NCI-H2081 (cell line): ENCODE results near the gene ZNF830.
A peak's percentile ranks its signal among the peaks of the same experiment; 100 is the strongest.
"Not testable (repeated sequence)": the region's sequence is repeated elsewhere in the genome, so short reads cannot be mapped to it uniquely, and the experiment has no call there.

Source experiments
- DNase-seq, 2 experiments: peaks; one replicate each; lab custom pipeline; 2025; lab: John Stamatoyannopoulos, UW

ZNF830 gene

DNA sequence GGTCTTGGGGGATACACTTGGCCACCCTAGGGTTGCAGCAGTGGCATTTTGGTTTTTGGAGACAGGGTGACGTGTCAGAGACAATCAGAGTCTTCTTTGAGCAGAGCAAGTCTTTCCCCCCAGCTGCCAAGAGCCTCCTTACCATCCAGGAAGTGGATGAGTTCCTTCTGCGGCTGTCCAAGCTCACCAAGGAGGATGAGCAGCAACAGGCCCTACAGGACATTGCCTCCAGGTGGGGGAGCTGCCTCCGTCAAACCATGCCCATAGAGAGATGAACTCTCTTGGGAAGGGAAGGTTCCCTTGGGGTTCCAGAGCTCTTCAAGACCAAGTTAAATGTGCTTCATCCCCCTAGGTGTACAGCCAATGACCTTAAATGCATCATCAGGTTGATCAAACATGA is 30.3 kb downstream of the ZNF830 start:
- DNase-seq = no peak

DNA sequence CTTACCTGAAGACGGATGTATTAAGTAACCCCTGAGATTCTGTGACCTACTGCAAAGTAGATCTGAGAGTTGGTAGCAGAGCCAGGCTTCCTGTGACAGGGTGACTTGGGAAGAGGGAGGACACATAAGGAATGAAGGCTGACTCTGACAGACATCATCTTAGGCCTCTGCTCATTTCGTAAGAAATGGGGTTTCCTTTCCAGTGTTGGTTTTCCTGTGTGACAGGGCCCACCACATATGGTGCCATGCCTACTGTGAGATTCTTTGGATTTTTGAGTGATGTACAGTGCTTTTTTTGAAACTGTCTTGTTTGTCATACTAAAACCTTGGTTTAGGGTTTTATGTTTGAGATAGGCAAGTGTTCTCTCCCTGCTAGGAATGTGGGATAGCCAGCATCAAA is 31.7 kb downstream of the ZNF830 start:
- DNase-seq = no peak

DNA sequence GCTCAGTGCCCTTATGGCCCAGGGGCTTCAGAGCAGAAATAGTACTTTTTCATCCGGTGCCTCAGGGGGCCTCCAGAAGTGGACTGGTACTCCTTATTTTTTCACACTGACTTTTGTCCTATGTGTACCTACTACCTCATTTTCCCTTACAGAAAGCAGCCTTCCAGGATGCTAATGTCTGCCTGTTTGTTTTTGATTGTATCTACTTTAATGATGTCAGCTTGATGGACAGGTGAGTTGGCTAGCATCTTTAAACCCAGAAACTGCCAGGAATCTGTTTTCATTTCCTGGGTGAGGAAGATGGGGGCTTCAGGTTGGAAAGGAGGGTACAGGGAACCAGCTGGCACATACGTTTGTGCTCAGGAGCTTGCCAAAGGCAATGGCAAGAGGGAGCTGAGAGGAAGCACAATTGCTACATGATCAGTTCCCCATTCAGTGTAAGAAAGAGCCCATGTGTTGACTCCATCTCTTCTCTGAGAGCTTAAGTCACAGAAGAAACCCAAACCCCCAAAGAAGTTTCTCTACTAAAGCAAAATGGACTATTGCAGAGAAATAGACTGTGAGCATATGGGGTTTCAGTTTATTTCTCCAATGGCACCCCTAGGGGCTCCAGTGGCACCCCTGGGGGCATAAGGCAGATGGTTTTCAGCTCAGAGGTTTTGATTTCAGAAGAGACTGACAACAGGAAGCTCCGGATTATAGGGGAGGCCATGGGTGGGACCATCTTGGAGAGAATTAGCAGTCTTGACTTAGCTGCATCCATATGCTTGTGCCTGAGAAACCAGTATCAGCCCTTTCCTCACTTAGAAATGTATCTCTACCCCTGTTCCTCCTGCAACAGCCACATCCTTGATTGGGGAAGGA is 35.3 kb downstream of the ZNF830 start:
- DNase-seq = no peak

DNA sequence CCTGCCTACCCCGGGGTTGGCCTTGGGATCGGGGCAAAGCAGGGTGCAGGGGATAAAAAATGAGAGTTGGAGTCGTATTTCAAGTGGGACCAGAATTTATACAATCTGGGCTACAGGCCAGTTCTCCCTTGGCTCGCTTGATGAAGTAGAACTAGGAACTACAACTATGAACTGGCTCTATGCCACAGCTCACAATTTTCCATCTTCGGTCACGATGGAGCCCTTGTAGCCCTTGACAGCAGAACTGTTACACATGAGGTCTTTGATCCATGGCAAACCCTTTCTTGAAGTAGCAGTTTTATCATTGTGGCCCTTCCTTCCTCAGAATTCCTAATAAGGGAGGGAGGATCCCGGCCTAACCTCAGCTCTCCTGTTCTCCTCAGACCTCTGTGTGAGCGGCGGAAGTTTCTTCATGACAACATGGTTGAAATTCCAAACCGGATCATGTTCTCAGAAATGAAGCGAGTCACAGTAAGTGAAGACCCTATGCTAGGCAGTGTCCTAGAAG is 36.1 kb downstream of the ZNF830 start:
- DNase-seq = no peak

DNA sequence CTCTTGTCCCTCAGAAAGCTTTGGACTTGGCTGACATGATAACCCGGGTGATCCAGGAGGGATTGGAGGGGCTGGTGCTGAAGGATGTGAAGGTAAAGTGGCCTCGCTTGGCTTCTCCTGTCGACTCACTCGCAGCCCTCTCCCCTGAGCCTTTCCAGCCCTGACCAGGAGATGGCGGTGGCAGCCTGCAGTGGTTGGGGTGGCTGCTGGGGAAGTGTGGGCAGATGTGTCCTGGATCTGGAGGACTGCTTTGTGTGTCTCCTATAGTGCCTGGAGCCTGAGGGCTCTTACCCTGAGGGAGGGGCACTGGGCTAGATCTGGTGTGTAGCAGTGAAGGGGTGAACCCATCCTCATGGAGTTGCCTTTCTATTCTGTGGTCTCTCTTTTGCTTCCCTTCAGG is 36.9 kb downstream of the ZNF830 start:
- peak; percentile 70 to 72 for DNase-seq

DNA sequence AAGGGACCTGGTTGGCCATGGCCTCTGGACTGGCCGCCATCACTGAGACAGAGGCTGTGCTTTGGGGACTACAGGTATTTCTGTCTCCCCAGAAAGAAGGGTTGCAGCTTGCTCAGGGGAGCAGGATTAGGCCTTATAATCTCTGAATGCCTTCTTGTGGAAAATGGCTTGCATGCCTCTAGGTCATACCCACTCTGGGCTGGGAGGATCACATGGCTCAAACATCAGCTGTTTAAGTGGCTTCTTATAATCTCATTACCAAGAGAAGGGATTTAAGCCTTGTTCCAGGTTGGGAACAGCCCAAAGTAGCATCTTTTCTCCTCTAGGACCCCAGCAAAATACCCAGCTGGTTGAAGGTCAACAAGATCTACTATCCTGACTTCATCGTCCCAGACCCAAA is 38.1 kb downstream of the ZNF830 start:
- DNase-seq = no peak

DNA sequence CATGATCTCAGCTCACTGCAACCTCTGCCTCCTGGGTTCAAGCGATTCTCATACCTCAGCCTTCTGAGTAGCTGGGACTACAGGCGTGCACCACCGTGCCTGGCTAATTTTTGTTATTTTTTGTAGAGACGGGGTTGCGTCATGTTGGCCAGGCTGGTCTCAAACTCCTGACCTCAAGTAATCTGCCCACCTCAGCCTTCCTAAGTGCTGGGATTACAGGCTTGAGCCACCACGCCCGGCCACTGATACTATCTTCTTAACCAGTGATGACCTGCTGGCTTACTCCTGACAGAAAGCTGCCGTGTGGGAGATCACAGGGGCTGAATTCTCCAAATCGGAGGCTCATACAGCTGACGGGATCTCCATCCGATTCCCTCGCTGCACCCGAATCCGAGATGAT is 39.6 kb downstream of the ZNF830 start:
- DNase-seq = not testable (repeated sequence)

DNA sequence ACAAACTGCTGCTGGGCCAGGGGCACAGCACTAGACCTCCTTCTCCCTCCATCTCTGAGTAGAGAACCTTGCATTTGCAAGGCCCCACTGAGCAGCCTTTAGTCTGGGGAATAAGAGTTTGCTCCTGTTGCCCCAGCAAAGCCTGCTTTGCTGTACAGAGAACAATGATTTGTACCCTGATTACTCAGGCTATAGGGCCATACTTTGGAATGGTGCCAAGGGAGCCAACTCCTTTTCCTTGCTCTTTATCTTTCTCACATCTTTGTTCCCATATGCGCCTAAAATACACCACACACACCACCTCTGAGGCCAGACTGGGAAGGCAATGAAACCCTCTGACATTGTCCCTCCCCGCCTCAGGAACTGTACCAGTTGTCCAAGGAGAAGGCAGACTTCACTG is 40.2 kb downstream of the ZNF830 start:
- no peak for DNase-seq

DNA sequence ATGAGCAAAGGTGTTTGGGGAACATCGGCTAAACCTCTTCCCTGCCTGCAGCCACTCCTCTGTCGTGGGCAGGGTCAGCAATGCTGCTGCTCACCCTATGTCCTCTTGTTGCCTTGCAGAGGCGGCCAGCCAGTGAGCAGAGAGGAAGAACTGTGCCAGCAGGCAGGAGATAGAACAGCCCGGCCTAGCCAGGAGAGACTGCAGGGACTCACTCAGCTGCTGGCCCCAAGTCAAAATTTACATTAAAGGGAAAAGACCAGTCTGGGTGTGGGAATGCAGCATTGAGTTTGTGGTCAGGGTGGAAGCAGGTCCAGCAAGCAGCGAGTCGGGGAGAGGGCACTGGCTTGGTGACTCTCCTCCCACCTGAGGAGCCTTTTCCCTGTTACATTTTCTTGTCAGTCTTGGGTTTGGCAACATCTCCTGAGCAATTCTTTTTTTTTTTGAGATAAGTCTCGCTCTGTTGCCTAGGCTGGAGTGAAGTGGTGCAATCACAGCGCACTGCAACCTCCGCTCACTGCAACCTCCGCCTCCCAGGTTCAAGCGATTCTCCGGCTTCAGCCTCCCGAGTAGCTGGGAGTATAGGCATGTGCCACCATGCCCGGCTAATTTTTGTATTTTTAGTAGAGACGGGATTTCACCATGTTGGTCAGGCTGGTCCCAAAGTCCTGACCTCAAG is 41.7 kb downstream of the ZNF830 start:
- DNase-seq = no peak

DNA sequence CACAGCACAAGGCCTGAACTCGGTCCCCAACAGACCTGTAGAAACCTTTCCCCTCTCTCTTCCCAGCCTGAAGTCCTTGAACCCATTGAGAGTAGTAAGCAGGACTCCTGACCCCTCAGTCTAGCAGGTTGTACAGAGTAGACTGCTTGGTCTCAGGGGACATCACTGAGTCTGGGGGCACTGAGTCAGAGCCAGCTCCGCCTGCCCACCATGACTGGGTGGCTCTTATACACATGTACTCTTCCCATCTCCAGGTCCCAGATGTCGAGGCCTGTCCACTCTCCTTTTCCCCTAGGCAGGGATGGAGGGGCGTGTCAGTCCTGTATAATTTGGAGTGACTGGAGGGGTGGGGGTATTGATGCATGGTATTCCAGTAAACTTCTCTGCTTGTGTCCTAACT is 42.4 kb downstream of the ZNF830 start:
- no peak for DNase-seq

DNA sequence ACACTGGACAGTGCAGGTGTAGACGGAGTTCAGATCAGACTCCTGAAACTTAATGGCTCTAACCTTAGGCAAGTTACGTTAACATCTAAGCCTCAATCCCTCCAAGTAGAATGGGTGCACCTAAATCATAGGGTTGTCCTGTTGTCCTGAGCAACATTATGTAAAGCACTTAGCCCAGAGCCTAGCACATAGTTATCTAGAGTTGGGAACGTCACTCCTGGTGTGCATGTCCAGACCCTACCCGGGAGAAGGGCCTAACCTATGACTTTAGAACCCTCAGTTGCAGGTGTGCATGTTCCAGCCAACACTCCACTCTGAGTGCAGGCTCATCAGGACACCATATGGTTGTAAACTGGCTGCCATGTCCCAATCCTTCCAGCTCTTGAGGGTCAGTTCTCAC is 45.0 kb downstream of the ZNF830 start:
- no peak for DNase-seq

DNA sequence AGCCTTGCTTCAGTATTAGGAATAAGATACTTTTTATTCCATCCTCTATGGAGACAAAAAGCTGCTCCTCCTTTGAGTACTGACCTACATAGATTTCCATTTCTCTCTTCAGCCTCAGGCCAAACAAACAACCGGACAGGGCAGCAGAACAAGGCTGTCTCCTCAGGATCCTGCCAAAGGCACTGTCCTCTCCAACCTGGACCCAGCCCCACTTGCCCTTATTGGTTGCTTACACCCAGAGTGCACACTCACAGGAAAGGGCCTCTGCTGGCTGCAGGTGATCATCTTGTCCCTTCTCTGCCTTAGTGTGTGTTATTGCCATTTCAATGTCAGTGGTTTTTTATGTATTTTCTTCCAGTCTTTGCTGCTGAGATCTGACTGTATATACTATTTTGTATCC is 45.6 kb downstream of the ZNF830 start:
- DNase-seq = no peak

DNA sequence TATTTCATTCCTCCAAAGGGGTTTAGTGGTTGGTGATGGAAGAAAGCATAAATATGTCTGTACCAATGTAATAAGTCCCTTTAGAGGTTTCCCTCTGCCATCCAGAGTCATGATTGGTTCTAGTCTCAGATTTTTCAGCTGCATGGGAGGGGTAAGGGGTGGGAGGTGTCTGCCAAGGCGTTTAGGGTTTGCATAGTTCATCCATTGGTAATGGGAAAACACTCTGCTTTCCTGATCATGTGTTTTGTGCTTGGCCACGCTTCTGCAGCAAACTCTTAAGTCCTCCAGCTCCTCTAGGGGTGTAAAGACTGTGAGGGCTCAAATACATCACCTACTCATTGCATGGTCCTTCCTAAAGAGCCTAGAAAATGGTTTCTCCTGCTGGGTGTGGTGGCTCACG is 48.8 kb downstream of the ZNF830 start:
- DNase-seq = no peak

DNA sequence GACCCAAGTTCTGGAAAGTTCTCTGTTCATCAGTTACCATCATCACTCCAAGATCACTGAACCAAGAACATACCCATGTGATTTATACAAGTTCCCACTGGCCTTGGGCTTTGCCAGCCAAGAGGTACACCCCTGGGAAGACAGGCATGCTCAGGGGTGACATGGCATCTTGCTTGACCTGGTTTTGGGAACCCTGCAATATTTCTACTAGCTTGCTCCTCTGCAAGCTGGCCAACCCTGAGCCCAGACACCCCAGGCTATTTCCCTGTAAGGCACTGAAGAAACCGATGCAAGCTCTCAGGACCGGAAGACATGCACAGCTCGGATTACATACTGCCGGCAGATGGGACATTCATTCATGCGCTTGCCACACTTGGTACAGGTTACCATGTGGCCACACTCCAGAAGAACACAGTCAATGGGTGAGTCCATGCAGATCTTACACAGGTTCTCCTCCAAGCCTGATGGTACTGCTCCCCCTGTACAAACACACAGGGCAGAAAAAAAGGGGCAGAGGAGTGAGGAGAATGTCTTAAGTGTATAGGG is 50.4 kb downstream of the ZNF830 start:
- no peak for DNase-seq
